SK-N-SH (cell line): ENCODE data around the gene HDAC4. TPM values are rescaled to one million over a fixed set of nuclear protein-coding genes. Genes with fewer than 3 reads are reported as not detected.

Experiments used
- CTCF ChIA-PET: fragments of 300-600, 350-600 bp; formaldehyde crosslinking; extraction: SDS; loops from one replicate; lab custom pipeline; 2021; lab: Yijun Ruan, JAX
- POLR2A ChIA-PET: fragments of 350-600 bp; sonication (Branson Sonifier 250); formaldehyde crosslinking; extraction: SDS; loops from one replicate; lab custom pipeline; 2020; ENCODE audit warnings: antibody characterized with exemption, inconsistent platforms; lab: Yijun Ruan, JAX
- DNase-seq: peaks from one replicate; pipeline ENCODE4 v3.0.0; 2012
- H2AFZ ChIP-seq: fragments of 200-600 bp; sonication (generic); 2 replicates; pipeline ENCODE4 v1.8.1; 2016; ENCODE audit warnings: antibody characterized with exemption, mild to moderate bottlenecking, low read depth
- H3F3A ChIP-seq: fragments of 200-600 bp; sonication (generic); replicated peaks from 2 replicates; pipeline ENCODE3; 2016; ENCODE audit warnings: antibody characterized with exemption, mild to moderate bottlenecking; ENCODE audit not compliant: insufficient read depth
- H3K27ac ChIP-seq, 2 experiments: fragments of 200-500 bp in 1 of 2; fragments of 200-600 bp in 1 of 2; sonication (Bioruptor generic) in 1 of 2; sonication (generic), shearing (Covaris generic) in 1 of 2; 2 replicates each; pipeline versions ENCODE4 v1.5.1 to v1.6.1; 2014 to 2016; ENCODE audit warnings: low read depth in 2 of 2, inconsistent platforms in 1 of 2, low read length in 1 of 2, mild to moderate bottlenecking in 1 of 2, mixed read lengths in 1 of 2
- H3K27me3 ChIP-seq: fragments of 200-600 bp; sonication (generic), shearing (Covaris generic); 2 replicates; pipeline ENCODE4 v1.6.1; 2016; ENCODE audit warnings: mixed run types; ENCODE audit not compliant: insufficient read depth
- H3K36me3 ChIP-seq, 2 experiments: fragments of 200-500 bp in 1 of 2; fragments of 200-600 bp in 1 of 2; sonication (Bioruptor generic) in 1 of 2; sonication (generic) in 1 of 2; replicated peaks in 1 of 2; 2 replicates each; pipeline versions ENCODE3 to v1.5.1; 2014 to 2016; ENCODE audit warnings: low read length in 1 of 2, mild to moderate bottlenecking in 1 of 2; ENCODE audit not compliant: insufficient read depth in 2 of 2, control insufficient read depth in 1 of 2
- H3K4me1 ChIP-seq, 2 experiments: fragments of 200-500 bp in 1 of 2; fragments of 200-600 bp in 1 of 2; sonication (Bioruptor generic) in 1 of 2; sonication (generic), shearing (Covaris generic) in 1 of 2; 2 replicates each; pipeline versions ENCODE4 v1.5.1 to v1.6.1; 2014 to 2016; ENCODE audit warnings: low read depth in 1 of 2, low read length in 1 of 2, mixed run types in 1 of 2; ENCODE audit not compliant: insufficient read depth in 2 of 2, control insufficient read depth in 1 of 2
- H3K4me2 ChIP-seq: fragments of 200-600 bp; sonication (generic), shearing (Covaris generic); 2 replicates; pipeline ENCODE4 v1.6.1; 2017; ENCODE audit warnings: mixed run types
- H3K4me3 ChIP-seq, 2 experiments: fragments of 200-500 bp in 1 of 2; fragments of 200-600 bp in 1 of 2; sonication (Bioruptor generic) in 1 of 2; sonication (generic), shearing (Covaris generic) in 1 of 2; 2 replicates each; pipeline versions ENCODE4 v1.5.1 to v1.8.1; 2014 to 2016; ENCODE audit warnings: low read depth in 2 of 2, inconsistent platforms in 1 of 2, low read length in 1 of 2, mild to moderate bottlenecking in 1 of 2, mixed read lengths in 1 of 2, moderate library complexity in 1 of 2
- H3K79me2 ChIP-seq: fragments of 200-600 bp; sonication (generic); 2 replicates; pipeline ENCODE4 v1.8.1; 2017; ENCODE audit warnings: mild to moderate bottlenecking; ENCODE audit not compliant: insufficient read depth
- H3K9ac ChIP-seq: fragments of 200-600 bp; sonication (generic); 2 replicates; pipeline ENCODE4 v1.6.1; 2017; ENCODE audit warnings: mixed run types
- H3K9me2 ChIP-seq: fragments of 200-600 bp; sonication (generic); 2 replicates; pipeline ENCODE4 v1.6.1; 2017; ENCODE audit warnings: mixed run types
- H3K9me3 ChIP-seq: fragments of 200-600 bp; sonication (generic); 2 replicates; pipeline ENCODE4 v1.6.1; 2017; ENCODE audit warnings: mixed run types, mild to moderate bottlenecking, moderate library complexity
- H4K20me1 ChIP-seq: fragments of 200-600 bp; sonication (generic); 2 replicates; pipeline ENCODE4 v1.6.1; 2017; ENCODE audit warnings: mild to moderate bottlenecking, mixed run types; ENCODE audit not compliant: insufficient read depth
- CHD2 ChIP-seq: fragments of 150-350 bp; IDR thresholded peaks from 2 replicates; pipeline ENCODE4 v1.6.1; 2018; ENCODE audit warnings: low read length; ENCODE audit not compliant: partially characterized antibody
- CTCF ChIP-seq: fragments of 200-600 bp; sonication (generic); IDR thresholded peaks from 2 replicates; pipeline ENCODE4 v1.6.1; 2017; ENCODE audit warnings: antibody characterized with exemption, mild to moderate bottlenecking, moderate library complexity
- ELF1 ChIP-seq: IDR thresholded peaks from 2 replicates; pipeline ENCODE4 v1.4.0; 2012
- EP300 ChIP-seq, 2 experiments: IDR thresholded peaks; 2 replicates each; pipeline versions ENCODE4 v1.4.0 to v1.6.1; 2012; ENCODE audit warnings: borderline replicate concordance in 1 of 2, low read depth in 1 of 2, low read length in 1 of 2
- FOSL2 ChIP-seq: IDR thresholded peaks from 2 replicates; pipeline ENCODE4 v1.4.0; 2012; ENCODE audit warnings: low read depth, mild to moderate bottlenecking, moderate library complexity, borderline replicate concordance
- GATA2 ChIP-seq: sonication (generic); formaldehyde crosslinking; IDR thresholded peaks from 2 replicates; pipeline ENCODE4 v1.5.0; 2020; ENCODE audit warnings: mild to moderate bottlenecking, missing genetic modification reagents
- MXI1 ChIP-seq: IDR thresholded peaks from 2 replicates; pipeline ENCODE4 v1.6.1; 2012; ENCODE audit warnings: mild to moderate bottlenecking, low read depth, low read length, improper control_type of control experiment
- NFIC ChIP-seq: IDR thresholded peaks from 2 replicates; pipeline ENCODE4 v1.4.0; 2012; ENCODE audit warnings: borderline replicate concordance
- NRF1 ChIP-seq: IDR thresholded peaks from 2 replicates; pipeline ENCODE4 v1.6.1; 2012; ENCODE audit warnings: low read depth, mild to moderate bottlenecking, low read length
- POLR2AphosphoS5 ChIP-seq: IDR thresholded peaks from 2 replicates; pipeline ENCODE4 v1.6.1; 2012; ENCODE audit warnings: low read depth, low read length
- SIN3A ChIP-seq: IDR thresholded peaks from 2 replicates; pipeline ENCODE4 v1.6.1; 2012; ENCODE audit warnings: low read depth, mild to moderate bottlenecking, low read length, moderate library complexity, borderline replicate concordance
- TAF1 ChIP-seq: IDR thresholded peaks from 2 replicates; pipeline ENCODE4 v1.6.1; 2012; ENCODE audit warnings: low read depth, mild to moderate bottlenecking, low read length, moderate library complexity, borderline replicate concordance
- TCF12 ChIP-seq: IDR thresholded peaks from 2 replicates; pipeline ENCODE4 v1.4.0; 2012
- YY1 ChIP-seq: IDR thresholded peaks from 2 replicates; pipeline ENCODE4 v1.4.0; 2012; ENCODE audit warnings: low read depth, mild to moderate bottlenecking
- WGBS: methylation state at CpG from one replicate; pipeline ENCODE4 v1.1.6; 2017; ENCODE audit warnings: low lambda C conversion rate; 5-methylcytosine and 5-hydroxymethylcytosine counted together
- polyA plus RNA-seq, 3 experiments: library from polyadenylated mRNA; depleted of rRNA; stranded (reverse); fragments of >200 nt; gene quantifications; 2 replicates each; pipeline ENCODE4 v1.2.3, GENCODE V29; 2012

HDAC4 gene
- polyA plus RNA-seq, 1 of the 3 experiments (the other 2 are of a cell fraction): 5.5 TPM

- H3K4me1 ChIP-seq: peaks cover 0 to 33% of the 10 kb centered on the region in 2 experiments; a peak in 1 of 4 replicates
- no peak overlapping the region; a peak in 1 of 4 replicates for H3K27ac ChIP-seq
- H3K79me2 ChIP-seq: no peaks in the 10 kb centered on the region
- no peaks in the 10 kb centered on the region for H3F3A ChIP-seq
- H3K27me3 ChIP-seq: no peaks in the 10 kb centered on the region
- no peak overlapping the region for H3K4me2 ChIP-seq
- H2AFZ ChIP-seq: no peak overlapping the region
- CTCF ChIA-PET: interaction anchor here (1.1 kb wide), 1 partner anchor 20 kb away, joined by 4 read pairs; no protein-coding TSS in a partner anchor
- POLR2A ChIA-PET: no interaction called here
- no peaks in the 10 kb centered on the region for H4K20me1 ChIP-seq
- WGBS: 96% methylated on average over 28 of the region's 28 CpGs
- H3K9me2 ChIP-seq: no peaks in the 10 kb centered on the region
- no peak for DNase-seq
- TF ChIP-seq EP300 (IDR thresholded peaks at IDR 0.05; ENCODE audit: borderline replicate concordance in 1 of 2, low read depth in 1 of 2, low read length in 1 of 2): no peak
- TF ChIP-seq TCF12: no peak
- no peak for TF ChIP-seq MXI1
- no peak for TF ChIP-seq TAF1
- TF ChIP-seq POLR2AphosphoS5: no peak
- TF ChIP-seq ELF1: no peak
- TF ChIP-seq SIN3A: no peak
- TF ChIP-seq CTCF: no peak
- TF ChIP-seq CHD2: no peak
- TF ChIP-seq, all 33 proteins: peak for 0
- Histone ChIP-seq H3K4me3 (no peak overlapping the region), H3K36me3 (peaks cover 0 to 2% of the 10 kb centered on the region in 2 experiments), H3K9ac (no peak overlapping the region), H3K9me3 (no peaks in the 10 kb centered on the region)
These were observed 314.3 kb downstream of the HDAC4 start for GRCh38 chr2:239086325-239087020.

GRCh38 chr2:239085201-239085992 is 315.4 kb downstream of the HDAC4 start:
- Histone ChIP-seq H3K36me3 (peaks cover 0 to 4% of the 10 kb centered on the region in 2 experiments), H4K20me1 (no peaks in the 10 kb centered on the region), H3K79me2 (no peaks in the 10 kb centered on the region), H3K9ac (no peak overlapping the region), H3K27me3 (no peaks in the 10 kb centered on the region), H3F3A (no peaks in the 10 kb centered on the region), H3K4me3 (no peak overlapping the region), H2AFZ (no peak overlapping the region), H3K4me2 (no peak overlapping the region), H3K9me3 (no peaks in the 10 kb centered on the region), H3K27ac (no peak overlapping the region), H3K9me2 (no peaks in the 10 kb centered on the region), H3K4me1 (peaks cover 0 to 34% of the 10 kb centered on the region in 2 experiments; a peak in 1 of 4 replicates)
- POLR2A ChIA-PET: no interaction called here
- DNase-seq: no peak
- TF ChIP-seq NRF1 (no peak), FOSL2 (no peak), NFIC (no peak), GATA2 (no peak), YY1 (no peak), POLR2AphosphoS5 (no peak)
- 90% methylated on average over 29 of the region's 29 CpGs for WGBS
- CTCF ChIA-PET: interaction anchor here (0.8 to 1.7 kb wide), 2 partner anchors 9 to 21 kb away, joined by 3 to 5 read pairs; no protein-coding TSS in a partner anchor
